Endothelial cell of umbilical vein (primary cell): ENCODE measurements around the gene EFCAB8.

ENCODE experiments used
- POLR2A ChIP-seq: IDR thresholded peaks from 2 replicates; pipeline ENCODE4 v1.6.1; 2012; ENCODE audit warnings: low read depth, mild to moderate bottlenecking, control low read depth, low read length
- POLR2AphosphoS5 ChIP-seq: IDR thresholded peaks from 2 replicates; pipeline ENCODE4 v1.6.1; 2012; ENCODE audit warnings: low read depth, mild to moderate bottlenecking, control low read depth, low read length, moderate library complexity; ENCODE audit not compliant: insufficient read depth
- TF ChIP-seq, protein P1 (sequence below), 2 donors: IDR thresholded peaks; 1 replicate in 1 of 2; 2 replicates in 1 of 2; pipeline ENCODE4 v1.5.1; 2011; ENCODE audit warnings: low read length in 2 of 2, mild to moderate bottlenecking in 2 of 2, moderate library complexity in 2 of 2, control low read depth in 1 of 2, inconsistent platforms in 1 of 2, low read depth in 1 of 2; ENCODE audit not compliant: insufficient read depth in 1 of 2; ENCODE audit errors: extremely low read depth in 1 of 2

DNA sequence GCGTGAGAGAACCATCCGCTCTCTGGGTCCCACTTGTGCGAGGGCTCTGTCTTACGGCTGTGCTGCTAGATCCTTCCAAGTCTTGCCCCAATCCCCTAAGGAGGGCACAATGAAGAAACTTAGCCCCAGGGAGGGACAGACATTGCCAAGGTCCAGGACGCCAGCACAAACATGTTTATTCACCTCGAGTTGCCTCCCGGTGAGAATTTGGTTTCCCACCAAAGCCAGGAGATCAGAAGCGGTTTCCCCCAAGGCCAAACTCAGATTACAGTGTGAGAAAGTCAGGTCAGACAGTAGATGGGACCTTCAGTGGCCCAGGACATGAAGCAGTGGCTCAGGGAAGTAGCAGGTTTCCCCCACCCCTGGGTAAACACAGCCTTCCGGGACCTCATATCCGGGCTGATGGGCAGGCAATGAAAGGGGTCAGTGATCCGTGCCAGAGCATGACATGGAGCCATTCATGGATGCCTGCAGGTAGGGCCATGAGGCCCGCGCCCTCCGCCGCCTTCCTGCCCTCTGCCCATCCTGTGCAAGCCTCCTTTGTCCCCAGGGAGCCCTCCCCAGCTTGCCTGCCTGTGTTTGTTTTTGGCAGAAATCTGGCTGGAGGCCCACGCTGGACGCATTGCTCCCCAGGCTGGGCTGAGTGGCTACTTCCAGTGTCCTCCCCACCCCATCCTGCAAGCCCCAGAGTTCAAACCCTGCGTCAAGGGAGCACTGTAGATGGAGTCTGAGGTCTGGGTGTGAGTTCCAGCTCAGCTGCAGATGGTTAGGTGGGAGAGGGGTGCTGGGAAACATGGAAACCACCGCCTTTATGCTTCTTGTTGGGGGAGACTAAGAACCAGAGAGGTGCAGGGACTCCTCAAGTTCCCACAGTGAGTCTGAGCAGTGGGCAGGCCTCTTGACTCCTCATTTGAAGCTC is 150.8 kb downstream of the EFCAB8 start:
- TF ChIP-seq, protein P1, sequence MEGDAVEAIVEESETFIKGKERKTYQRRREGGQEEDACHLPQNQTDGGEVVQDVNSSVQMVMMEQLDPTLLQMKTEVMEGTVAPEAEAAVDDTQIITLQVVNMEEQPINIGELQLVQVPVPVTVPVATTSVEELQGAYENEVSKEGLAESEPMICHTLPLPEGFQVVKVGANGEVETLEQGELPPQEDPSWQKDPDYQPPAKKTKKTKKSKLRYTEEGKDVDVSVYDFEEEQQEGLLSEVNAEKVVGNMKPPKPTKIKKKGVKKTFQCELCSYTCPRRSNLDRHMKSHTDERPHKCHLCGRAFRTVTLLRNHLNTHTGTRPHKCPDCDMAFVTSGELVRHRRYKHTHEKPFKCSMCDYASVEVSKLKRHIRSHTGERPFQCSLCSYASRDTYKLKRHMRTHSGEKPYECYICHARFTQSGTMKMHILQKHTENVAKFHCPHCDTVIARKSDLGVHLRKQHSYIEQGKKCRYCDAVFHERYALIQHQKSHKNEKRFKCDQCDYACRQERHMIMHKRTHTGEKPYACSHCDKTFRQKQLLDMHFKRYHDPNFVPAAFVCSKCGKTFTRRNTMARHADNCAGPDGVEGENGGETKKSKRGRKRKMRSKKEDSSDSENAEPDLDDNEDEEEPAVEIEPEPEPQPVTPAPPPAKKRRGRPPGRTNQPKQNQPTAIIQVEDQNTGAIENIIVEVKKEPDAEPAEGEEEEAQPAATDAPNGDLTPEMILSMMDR (IDR thresholded peaks at IDR 0.05; ENCODE audit: extremely low read depth in 1 of 2, insufficient read depth in 1 of 2, low read depth in 1 of 2, low read length in 2 of 2), result no peak
- TF ChIP-seq POLR2AphosphoS5, result no peak
- no peak for TF ChIP-seq POLR2A
